OCI-LY1 (cell line): ENCODE data around the gene DCLRE1C.

Experiments used
- H2AFZ ChIP-seq: fragments of 200-600 bp; sonication (generic), shearing (Covaris generic); 2 replicates; pipeline ENCODE4 v1.6.0; 2014; ENCODE audit warnings: antibody characterized with exemption, mild to moderate bottlenecking, low read length
- H3F3A ChIP-seq: fragments of 200-600 bp; sonication (generic), shearing (Covaris generic); 2 replicates; pipeline ENCODE4 v1.6.0; 2014; ENCODE audit warnings: mild to moderate bottlenecking, antibody characterized with exemption, low read length, moderate library complexity; ENCODE audit not compliant: insufficient read depth
- H3K27ac ChIP-seq: fragments of 200-600 bp; sonication (generic); 2 replicates; pipeline ENCODE4 v1.5.1; 2014; ENCODE audit warnings: low read length, mixed run types, mild to moderate bottlenecking, low read depth; ENCODE audit not compliant: poor library complexity, severe bottlenecking
- H3K27me3 ChIP-seq: fragments of 200-600 bp; sonication (generic); 2 replicates; pipeline ENCODE4 v1.6.0; 2014; ENCODE audit warnings: antibody characterized with exemption, mild to moderate bottlenecking, low read length, moderate library complexity; ENCODE audit not compliant: insufficient read depth
- H3K36me3 ChIP-seq: fragments of 200-600 bp; sonication (generic); 2 replicates; pipeline ENCODE4 v1.6.1; 2014; ENCODE audit warnings: mild to moderate bottlenecking, antibody characterized with exemption, low read length, moderate library complexity, mixed read lengths; ENCODE audit not compliant: insufficient read depth
- H3K4me1 ChIP-seq: fragments of 200-600 bp; sonication (generic); 2 replicates; pipeline ENCODE4 v1.5.1; 2014; ENCODE audit warnings: mild to moderate bottlenecking, low read length, moderate library complexity; ENCODE audit not compliant: insufficient read depth, severe bottlenecking
- H3K4me2 ChIP-seq: fragments of 200-600 bp; sonication (generic), shearing (Covaris generic); 2 replicates; pipeline ENCODE4 v1.6.1; 2014; ENCODE audit warnings: low read length
- H3K4me3 ChIP-seq: fragments of 200-600 bp; sonication (generic); 2 replicates; pipeline ENCODE4 v1.5.1; 2014; ENCODE audit warnings: low read length, low read depth, mild to moderate bottlenecking, mixed read lengths; ENCODE audit not compliant: poor library complexity, severe bottlenecking
- H3K79me2 ChIP-seq: fragments of 200-600 bp; shearing (Covaris generic); 2 replicates; pipeline ENCODE4 v1.6.1; 2016; ENCODE audit warnings: mixed run types, low read length, mixed read lengths; ENCODE audit not compliant: insufficient read depth
- H3K9ac ChIP-seq: fragments of 200-600 bp; sonication (generic), shearing (Covaris generic); 2 replicates; pipeline ENCODE4 v1.6.1; 2014; ENCODE audit warnings: mild to moderate bottlenecking, low read length, mixed read lengths
- H3K9me2 ChIP-seq: fragments of 200-600 bp; sonication (generic), shearing (Covaris generic); 2 replicates; pipeline ENCODE4 v1.6.1; 2014; ENCODE audit warnings: low read depth, mild to moderate bottlenecking, low read length, mixed read lengths
- H3K9me3 ChIP-seq: fragments of 200-600 bp; shearing (Covaris generic); 2 replicates; pipeline ENCODE4 v1.6.1; 2014; ENCODE audit warnings: low read length, mixed read lengths
- H4K20me1 ChIP-seq: fragments of 200-600 bp; sonication (generic), shearing (Covaris generic); 2 replicates; pipeline ENCODE4 v1.6.0; 2016; ENCODE audit warnings: mild to moderate bottlenecking, low read length; ENCODE audit not compliant: insufficient read depth
- CTCF ChIP-seq: fragments of 200-600 bp; sonication (generic), shearing (Covaris generic); IDR thresholded peaks from 2 replicates; pipeline ENCODE4 v1.5.1; 2017; ENCODE audit warnings: mild to moderate bottlenecking, antibody characterized with exemption, low read length, moderate library complexity, mixed read lengths
- EZH2 ChIP-seq: fragments of 200-600 bp; sonication (generic), shearing (Covaris generic); IDR thresholded peaks from 2 replicates; pipeline ENCODE4 v1.8.0; 2017; ENCODE audit warnings: borderline replicate concordance, mixed run types, mild to moderate bottlenecking, antibody characterized with exemption, low read length, moderate library complexity, mixed read lengths

The DCLRE1C gene

GRCh38 chr10:14971867-14972448 lies 18.1 kb upstream of the DCLRE1C start:
- Histone ChIP-seq H3K9ac (no peak overlapping the region), H3K4me2 (no peak overlapping the region), H3F3A (no peaks in the 10 kb centered on the region), H2AFZ (no peak overlapping the region), H3K9me3 (no peaks in the 10 kb centered on the region), H3K4me3 (no peak overlapping the region), H3K27ac (no peak overlapping the region), H3K79me2 (no peaks in the 10 kb centered on the region), H3K9me2 (no peaks in the 10 kb centered on the region), H3K36me3 (no peaks in the 10 kb centered on the region), H4K20me1 (no peaks in the 10 kb centered on the region), H3K27me3 (no peaks in the 10 kb centered on the region), H3K4me1 (no peaks in the 10 kb centered on the region)
- no peak for TF ChIP-seq EZH2
- TF ChIP-seq CTCF: peak; percentile 76

- Histone ChIP-seq H3K4me1 (no peaks in the 10 kb centered on the region), H3K9ac (no peak overlapping the region), H3K36me3 (no peaks in the 10 kb centered on the region), H3K4me3 (no peak overlapping the region), H3K27me3 (no peaks in the 10 kb centered on the region), H3K9me3 (no peaks in the 10 kb centered on the region), H4K20me1 (no peaks in the 10 kb centered on the region), H3F3A (no peaks in the 10 kb centered on the region), H3K4me2 (no peak overlapping the region), H3K79me2 (no peaks in the 10 kb centered on the region), H3K9me2 (no peaks in the 10 kb centered on the region), H3K27ac (no peak overlapping the region), H2AFZ (no peak overlapping the region)
- TF ChIP-seq EZH2 (no peak), CTCF (no peak)
Measured at GRCh38 chr10:14967897-14968296, 14.0 kb upstream of the DCLRE1C start.

GRCh38 chr10:14959221-14960057 lies 5.5 kb upstream of the DCLRE1C start, which contains the start of gene MEIG1:
MEIG1 (plus strand) TSS chr10:14959388; CDS start chr10:14966469, 7,081 bp downstream.
- H3K4me3 ChIP-seq: peak within 1 kb of the TSS; percentile 82
- H3K36me3 ChIP-seq: no peaks in the 10 kb centered on the region
- H3K27ac ChIP-seq: peak within 1 kb of the TSS; percentile 91
- no peaks in the 10 kb centered on the region for H3K9me2 ChIP-seq
- no peak for TF ChIP-seq EZH2
- TF ChIP-seq CTCF: no peak
- H3K4me2 ChIP-seq: peak within 1 kb of the TSS; percentile 85
- H2AFZ ChIP-seq: peak within 1 kb of the TSS; percentile 90; the same call in 1 of the 2 replicates
- H3K9ac ChIP-seq: peak within 1 kb of the TSS; percentile 94
- H3K27me3 ChIP-seq: no peaks in the 10 kb centered on the region
- H4K20me1 ChIP-seq: no peaks in the 10 kb centered on the region
- H3K79me2 ChIP-seq: no peaks in the 10 kb centered on the region
- no peaks in the 10 kb centered on the region for H3K9me3 ChIP-seq
- 0 out of 2 replicates have a peak, but pooled peaks cover 5% of the 10 kb centered on the region for H3F3A ChIP-seq
- peaks cover 16% of the 10 kb centered on the region for H3K4me1 ChIP-seq
